Stimulated activated CD8-positive, alpha-beta memory T cell treated with anti-CD3 and anti-CD28 coated beads, Interleukin-15, amount 100 ng/mL, for 1 hour (primary cell): Measurements from ENCODE around the gene PAQR7.
A peak's percentile ranks its signal among the peaks of the same experiment; 100 is the strongest.
"Not testable (repeated sequence)": the region's sequence is repeated elsewhere in the genome, so short reads cannot be mapped to it uniquely, and the experiment has no call there.

Source experiments
- DNase-seq: peaks from one replicate; pipeline ENCODE4 v3.0.0-alpha.2; 2020; ENCODE audit warnings: low read depth

PAQR7 gene

DNA sequence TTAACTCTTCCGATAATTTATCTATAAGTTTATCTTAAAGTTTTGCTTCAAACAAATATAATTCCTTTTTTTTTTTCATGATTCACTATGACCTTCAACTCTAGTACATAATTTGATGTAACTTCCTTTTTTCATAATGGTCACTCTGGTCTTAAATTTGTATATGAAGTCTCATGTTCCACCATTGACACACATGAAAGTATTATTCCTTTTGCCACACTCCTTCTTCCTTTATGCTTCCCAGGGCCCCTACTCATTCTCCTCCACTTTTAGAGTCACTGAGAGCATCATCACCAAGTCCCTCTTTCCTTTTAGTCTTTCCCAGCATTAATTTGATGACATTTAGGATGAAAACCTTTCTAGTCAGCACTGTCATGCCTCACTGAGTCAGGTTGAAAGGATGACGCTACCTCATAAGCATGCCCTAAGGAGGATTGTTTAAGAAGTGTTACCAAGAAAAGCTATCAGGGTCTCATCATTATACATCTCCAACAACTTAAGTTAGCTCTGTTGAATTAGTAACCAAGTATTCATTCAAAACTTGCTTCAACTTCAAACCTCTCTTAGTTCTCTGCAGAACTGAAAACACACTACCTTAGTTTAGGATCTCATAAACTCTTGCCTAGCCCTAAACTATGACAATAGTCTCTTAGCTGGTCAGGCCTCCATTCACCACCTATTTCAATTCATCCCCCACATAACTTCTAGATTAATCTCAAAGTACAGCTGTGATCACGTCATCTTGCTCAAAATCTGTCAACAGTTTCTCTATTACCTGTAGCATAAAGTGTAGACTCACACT is 30.8 kb downstream of the PAQR7 start:
- no peak for DNase-seq

DNA sequence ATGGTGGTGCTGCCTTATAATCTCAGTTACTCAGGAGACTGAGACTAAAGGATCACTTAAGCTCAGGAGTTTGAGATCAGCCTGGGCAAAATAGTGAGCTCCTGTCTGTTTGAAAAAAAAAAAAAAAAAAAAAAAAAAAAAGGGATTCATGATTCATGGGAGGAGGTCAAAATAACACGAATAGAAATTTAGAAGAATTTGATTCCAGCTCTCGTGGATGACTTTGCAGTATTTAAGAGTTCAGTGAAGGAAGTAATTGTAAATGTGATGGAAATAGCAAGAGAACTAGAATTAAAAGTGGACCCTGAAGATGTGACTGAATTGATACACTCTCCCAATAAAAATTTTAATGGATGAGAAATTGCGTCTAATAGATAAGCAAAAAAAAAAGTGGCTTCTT is 32.0 kb downstream of the PAQR7 start:
- DNase-seq: no peak

DNA sequence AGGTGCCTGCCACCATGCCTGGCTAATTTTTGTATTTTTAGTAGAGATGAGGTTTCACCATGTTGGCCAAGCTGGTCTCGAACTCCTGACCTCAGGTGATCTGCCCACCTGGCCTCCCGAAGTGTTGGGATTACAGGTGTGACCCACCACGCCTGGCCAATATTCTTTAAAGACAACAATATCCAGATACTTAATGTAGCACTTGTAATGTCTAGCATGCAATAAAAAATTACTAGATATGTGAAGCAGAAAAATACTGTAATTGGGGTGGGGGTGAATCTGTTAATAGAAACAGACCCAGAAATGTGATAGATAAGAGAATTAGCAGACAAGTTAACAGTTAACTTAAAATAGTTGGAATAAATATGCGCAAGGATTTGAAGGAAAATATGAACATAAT is 35.7 kb downstream of the PAQR7 start:
- not testable (repeated sequence) for DNase-seq

DNA sequence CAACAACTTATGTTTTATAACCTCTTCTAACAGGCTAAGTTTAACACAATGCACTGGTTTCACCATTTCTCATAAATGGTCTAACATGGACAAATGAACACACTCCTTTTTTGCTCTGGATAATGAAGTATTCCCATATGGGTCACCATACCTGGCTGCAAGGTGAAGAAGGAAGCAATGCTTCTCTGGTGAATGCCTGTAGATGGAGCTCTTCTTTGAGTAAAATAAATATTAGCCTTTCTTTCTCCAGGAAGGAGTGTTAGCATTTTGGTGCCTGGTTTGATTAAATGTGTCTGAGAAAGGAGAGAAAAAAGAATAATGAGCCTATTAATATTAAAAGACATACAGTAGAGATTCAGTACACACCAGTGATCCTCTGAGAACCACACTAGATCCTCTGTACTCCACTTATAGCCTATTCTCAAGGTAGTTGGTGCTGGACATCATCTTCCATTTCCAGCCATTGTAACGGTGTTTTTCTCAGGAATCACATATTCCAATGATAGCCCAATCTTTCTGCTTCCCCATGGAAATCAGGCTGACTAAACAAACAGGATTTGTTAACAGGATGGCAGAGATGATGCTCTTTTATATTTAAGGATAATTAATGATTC is 38.1 kb downstream of the PAQR7 start:
- DNase-seq: no peak

DNA sequence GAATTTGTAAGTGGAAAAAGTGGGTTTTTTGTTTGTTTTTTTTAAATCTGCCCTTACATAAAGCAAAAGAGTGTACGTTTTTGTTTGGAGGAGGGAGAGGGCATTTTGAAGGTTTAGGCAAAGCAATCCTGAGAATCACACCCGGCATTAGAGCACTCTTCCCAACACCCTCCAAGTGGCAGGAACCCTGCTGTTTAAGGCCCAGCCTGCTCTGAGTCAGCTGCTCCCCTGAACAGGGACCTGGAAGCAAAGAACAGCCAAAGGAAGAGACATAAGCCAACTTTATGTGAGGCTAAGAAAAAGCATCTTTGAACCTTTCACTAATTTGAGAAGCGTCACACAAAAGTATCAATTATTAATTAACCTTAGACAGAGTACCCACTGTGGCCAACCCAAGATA is 38.8 kb downstream of the PAQR7 start:
- DNase-seq: no peak

DNA sequence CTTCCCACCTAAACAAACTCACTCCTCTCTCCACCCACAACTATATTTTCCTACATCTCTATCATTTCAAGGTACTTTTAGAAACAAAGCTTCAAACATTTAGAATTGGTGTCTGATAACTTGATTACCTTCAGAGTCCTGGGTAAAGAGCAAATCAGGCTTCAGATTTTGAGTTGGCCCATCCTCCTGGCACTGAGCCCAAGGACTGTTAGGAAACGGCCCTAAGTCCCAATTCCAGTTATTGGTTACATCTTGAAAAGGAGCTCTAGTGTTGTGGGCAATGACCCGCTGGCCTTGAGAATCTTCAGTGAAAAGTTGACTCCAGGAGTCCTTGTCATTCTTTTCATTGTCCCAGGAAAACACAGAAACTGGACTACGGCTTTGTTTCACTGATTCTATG is 40.6 kb downstream of the PAQR7 start:
- no peak for DNase-seq

DNA sequence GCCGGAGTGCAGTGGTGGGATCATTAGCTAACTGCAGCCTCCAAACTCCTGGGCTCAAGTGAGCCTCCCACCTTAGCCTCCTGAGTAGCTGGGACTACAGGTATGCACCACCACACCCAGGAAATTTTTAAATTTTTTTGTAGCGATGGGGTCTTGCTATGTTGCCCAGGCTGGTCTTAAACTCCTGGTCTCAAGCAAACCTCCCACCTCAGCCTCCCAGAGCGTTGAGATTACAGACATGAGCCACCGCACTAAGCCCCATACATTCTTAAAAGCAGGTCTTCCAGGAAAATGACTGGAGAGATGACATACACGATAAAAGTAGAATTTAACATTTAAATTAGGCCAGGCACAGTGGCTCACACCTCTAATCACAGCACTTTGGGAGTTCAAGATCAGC is 42.4 kb downstream of the PAQR7 start:
- DNase-seq: no peak

DNA sequence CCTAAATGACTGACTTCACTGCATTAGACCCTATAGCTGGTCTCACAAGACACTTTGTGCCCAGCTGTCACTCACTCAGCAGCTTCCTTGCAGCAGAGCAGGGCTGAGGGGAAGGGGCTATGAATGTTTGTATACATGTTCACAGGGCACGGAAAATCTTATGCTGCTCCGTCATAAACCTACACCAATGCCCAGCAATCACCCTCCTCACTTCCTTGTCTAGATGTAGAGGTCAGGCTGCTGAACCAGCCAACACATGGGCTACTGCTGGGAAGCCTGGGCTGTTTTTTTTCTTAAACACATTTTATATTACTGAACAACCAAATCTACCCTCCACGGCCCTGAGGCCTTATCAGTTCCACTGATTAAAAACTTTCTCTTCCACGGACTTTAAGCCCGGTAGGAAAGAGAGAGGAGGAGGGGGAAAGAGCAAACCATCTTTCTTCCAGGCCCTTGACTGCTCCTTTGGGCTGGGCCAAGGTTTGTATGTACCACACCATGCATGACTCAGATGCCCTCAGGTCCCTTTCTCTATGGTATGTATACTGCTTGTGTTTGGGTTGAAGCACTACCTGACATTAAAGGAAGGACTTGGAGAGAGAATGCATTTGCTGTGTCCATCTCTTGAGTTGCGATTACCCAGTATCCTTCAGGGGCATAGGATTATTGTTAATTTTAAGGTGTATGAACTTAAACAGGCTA is 43.0 kb downstream of the PAQR7 start:
- no peak for DNase-seq

DNA sequence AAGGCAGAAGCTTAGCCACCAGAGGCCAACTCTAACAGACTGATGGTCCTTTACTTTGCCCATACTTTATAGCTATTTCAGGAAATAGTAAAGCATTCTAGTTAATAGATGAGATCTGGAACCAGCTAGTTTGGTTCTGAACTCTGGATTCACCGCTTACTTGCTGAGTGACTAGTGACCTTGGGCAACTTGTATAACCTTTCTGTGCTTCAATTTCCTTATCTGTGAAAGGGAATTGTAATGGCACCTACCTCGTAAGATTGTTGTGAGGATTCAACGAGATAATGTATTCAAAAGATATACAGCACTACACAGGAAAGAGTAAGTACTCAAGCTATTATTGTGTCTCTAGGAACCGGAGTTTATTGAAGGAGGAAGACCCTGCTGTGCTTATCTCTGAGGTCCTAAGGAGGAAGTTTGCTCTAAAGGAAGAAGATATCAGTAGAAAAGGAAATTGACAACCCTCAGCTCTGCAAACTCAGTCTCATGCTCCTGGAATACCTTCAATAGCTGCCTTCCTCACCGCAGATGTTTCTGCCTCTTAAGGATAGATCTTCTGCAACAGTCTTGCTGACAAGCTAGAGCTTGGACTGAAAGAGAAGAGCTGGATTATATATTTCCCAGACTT is 43.8 kb downstream of the PAQR7 start:
- no peak for DNase-seq

DNA sequence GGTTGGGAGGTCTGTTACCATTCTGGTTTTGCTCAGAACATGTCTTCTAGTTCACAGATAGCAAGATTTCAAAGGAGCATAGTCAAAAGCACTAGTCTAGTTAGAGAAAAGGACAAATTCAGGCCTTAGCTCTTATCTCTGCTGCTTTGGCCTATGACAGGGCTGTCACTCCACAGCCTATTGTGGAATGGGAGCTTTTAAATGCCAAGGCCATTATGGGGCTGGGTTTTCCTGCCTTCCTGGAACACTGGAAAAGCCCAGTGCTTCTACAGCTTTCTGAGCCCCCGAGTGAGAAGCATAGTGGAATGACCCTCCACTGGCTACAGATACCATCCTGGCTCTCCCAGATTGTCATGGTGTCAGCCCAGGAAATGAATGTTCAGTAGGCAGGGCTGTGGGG is 46.5 kb downstream of the PAQR7 start:
- DNase-seq: no peak

DNA sequence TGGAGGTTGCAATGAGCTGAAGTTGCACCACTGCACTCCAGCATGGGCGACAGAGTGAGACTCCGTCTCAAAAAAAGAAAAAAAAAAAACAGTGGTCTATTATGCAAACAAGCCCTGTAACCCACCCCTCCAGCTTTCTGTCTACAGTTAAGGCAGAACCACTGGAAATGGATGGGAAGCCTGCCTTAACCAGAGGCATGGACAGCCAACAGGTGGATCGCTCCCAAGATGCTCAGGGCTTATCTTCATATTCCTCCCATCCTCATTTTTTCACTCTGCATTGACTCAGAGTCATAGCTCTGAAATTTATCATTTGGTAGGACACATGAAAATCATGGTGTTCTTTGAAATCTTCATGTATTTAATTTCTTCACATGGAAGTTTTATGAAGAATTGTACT is 47.0 kb downstream of the PAQR7 start:
- DNase-seq: no peak

DNA sequence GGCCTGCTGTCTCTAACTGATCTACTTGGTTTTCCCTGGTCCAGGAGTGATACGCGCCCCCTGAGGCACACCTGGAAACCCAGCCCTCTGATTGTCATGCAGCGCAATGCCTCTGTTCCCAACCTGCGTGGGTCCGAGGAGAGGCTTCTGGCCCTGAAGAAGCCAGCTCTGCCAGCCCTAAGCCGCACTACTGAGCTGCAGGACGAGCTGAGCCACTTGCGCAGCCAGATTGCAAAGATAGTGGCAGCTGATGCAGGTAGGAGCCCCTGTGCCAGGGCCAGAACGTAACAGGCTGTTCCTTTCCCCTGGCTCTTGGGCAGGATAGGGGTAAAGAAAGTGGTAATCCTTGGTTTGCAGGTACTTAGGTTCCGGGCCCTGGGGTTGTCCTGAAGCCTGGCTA is 48.9 kb downstream of the PAQR7 start:
- DNase-seq: no peak

DNA sequence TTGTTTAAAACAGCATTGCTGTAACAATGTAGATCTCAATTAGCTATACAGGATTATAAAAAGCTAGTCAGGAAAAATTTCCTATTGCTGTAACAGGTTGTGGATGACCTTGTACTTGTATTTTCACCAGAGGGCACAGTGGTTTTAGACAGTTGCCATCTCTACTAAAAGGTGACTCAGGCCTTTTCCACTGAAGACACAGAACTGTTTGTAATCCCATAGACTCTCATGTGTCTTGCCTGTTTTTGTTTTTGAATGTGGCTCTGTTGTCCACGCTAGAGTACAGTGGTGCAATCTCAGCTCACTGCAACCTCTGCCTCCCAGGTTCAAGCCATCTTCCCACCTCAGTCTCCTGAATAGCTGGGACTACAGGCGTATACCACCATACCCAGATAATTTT is 49.9 kb downstream of the PAQR7 start:
- DNase-seq: no peak

DNA sequence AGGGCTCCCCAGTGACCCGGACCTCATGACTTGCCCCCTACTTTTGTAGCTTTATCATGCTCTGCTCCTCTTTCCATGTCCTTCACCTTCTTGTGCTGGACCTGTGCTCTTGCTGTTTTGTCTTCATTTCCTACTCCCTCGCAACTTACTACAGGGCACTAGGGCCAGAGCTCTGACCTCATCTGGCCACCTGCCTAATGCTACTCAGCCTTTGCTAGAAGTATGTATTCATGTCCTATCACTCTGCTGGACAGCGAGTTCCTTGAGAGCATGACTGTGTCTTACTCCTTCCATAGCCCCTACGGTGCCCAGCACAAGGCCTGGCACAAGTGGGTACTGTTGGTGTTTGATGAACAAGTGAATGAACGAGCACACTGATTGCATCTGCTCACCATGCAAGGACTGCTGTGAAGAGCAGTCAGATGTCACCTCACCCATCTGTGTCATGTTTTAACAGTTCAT is 53.8 kb downstream of the PAQR7 start:
- no peak for DNase-seq

DNA sequence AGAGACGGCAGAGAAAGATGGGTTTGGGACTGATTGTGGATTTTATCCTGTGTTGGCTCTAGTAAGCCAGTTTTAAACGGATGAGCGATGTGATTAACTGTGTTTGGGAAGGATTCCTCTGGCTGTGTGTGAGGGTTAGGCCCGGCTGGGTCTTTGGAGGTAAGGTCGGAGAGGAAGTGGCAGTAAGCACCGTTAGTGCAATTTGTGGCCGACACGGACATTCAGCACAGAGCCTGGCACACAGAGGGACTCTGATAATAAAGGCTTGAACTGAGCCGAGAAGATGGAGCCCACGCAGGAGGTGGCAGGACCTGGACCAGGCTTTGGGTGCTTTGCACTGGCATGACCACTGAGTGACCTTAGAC is 54.4 kb downstream of the PAQR7 start:
- no peak for DNase-seq

DNA sequence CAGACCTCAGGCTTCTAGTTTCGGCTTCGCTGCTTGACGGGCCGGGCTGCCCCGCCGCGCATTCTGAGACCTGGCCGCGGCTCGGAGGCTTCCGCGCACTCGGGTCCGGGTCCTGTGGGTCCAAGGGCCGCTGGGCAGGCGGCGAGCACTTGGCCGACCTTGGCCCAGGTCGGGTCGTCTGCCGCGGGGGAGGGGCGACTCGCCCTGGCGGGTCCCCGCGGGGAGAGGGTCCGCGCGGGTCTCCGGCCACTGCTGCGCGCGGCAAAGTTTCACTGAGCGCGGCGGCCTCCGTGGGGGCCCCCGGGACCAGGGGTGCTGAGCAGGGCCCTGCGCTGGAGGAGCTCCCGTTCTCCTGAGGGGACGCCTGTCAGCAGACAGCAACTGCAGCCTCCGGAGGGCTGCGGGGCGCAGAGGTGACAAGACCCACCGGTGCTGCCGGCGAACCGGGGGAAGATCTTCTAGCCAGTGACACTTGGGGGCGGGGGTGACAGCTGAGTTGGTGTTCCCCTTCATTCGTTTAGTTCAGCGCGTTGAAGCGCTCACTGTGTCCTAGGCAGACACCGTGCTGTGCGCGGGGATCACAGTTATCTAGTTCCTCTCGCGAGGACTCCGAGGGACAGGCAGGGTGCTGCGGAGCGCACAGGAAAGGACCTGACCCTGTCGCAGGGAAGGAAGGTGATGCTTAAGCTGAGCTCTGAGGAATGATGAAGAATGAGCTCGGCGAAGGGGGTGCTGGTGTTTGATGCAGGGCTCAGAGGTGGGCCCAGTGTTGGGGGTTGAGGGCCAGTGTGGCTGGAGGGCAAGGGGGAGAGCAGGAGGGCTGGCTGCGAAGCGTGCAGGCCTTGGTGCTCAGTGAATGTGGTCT is 55.0 kb downstream of the PAQR7 start:
- peak; percentile 37 for DNase-seq

DNA sequence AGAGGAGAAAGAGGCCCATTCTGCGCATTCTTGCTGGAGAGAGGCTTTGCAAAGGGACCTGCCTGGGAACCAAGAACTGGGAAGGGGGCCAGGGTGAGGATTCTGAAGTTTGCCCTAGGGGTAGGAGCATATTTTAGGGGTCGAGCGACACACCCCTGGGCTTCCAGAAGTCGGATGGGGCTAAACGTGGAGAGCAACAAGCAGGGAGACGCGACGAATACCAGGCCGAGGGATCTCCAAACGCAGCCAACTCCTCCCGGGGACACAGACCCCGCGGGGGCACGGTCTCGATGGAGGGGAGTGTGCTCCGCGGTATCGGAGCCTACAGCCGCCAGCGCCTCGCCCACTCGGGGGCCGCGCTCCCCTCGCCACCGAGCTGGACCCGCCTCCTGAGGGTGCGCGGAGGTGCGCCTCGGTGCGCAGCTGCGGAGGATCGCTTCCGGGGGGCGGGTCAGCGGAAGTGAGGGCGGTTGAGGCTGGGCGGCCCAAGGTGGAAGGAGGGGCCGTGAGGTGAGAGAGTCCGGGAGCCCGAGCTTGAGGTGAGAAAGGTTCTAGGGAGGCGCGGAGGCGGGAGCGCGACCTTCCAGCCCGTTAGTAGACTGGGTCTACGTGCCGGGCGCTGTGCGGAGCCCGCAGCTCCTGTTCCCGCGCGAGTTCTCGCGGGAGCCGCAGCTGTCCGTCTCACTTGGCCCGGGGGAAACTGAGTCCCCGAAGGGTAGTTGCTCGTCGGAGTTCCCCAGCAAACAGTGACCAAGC is 55.8 kb downstream of the PAQR7 start, which contains the start of gene MTFR1L:
Gene MTFR1L, plus strand, starts transcription at position 464 of the 756 bp plus-strand sequence. CDS start 3,151 bp downstream, outside the sequence.
- peak; percentile 83 for DNase-seq

DNA sequence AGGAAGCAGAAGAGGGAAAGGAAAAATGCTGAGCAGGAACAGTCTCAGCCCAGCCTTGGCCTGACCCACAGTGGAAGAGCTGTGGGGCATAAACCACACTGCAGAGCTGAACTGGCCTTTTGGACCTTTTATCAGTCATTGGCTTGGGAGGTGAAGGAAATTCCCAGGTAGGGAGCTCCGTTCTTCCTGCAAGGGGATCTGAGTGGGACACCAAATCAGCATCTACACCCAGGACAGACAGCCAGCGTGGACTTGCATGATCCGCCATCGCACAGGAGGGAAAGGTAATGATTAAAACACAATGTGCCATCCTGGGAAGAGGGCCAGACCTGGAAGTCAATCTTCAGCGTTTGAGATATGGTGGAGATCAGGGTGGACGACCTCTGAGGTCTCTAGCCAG is 56.9 kb downstream of the PAQR7 start:
- DNase-seq: no peak

DNA sequence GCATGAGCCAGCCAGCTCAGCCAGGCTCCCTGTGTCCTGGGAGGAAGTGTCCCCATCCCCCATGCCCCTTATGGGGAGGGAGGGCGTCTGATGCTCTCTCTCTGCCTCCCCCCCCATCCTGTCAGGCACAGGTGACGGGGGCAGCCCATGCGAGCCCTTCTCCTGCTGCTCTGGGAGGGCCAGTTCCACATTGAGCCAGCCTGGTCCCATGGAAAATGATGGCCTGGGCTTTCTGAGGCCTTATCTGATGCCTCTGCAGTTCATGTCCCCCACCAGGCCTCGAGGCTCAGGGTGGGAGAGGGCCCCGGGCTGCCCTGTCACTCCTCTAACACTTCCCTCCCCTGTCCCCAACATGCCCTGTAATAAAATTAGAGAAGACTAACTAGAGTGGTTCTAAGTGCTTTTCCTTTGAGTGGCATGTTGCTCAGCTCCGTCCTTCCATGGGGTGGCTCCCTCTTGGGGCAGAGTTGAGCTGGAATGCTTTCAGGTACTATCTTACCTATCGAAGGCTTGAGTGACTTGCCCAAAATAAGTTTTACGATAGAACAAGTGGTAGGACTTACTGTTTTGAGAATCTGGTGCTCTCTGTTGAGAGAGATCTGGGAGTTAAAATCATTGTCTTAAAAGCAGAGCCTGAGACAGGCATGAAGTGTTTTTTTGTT is 57.5 kb downstream of the PAQR7 start:
- no peak for DNase-seq

DNA sequence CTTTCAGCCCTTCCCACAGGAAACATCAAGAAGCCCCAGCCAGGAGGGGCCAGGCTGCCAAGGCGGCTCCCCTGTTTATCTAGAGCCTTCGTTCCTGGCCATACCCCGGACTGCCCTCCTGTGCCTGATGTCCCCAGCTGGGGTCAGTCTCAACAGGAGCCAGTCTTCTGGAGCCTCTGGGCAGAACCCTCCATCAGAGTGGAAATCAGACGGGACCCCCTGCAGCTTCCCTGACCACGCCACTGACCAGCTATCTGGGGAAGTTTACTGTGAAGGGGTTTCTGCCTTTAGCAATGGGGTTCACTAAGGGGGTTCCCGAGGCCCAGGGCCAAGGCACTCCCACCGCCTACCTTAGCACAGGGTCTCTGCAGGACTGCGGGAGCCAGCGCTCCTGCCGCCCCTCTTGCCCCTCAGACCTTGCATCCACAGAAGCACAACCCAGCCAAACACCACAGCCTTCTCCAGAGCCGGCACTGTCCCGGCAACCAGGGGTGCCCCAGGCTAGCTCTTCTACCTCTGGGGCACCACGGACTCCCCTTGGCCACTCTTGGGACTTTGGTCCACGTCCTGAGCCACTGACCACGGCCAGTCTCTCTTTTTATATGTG is 59.3 kb downstream of the PAQR7 start:
- DNase-seq: no peak
